Measurements from ENCODE around the gene MGLL. TPM values are rescaled to one million over a fixed set of nuclear protein-coding genes. Genes with fewer than 3 reads are reported as not detected.
A peak's percentile ranks its signal among the peaks of the same experiment; 100 is the strongest.

The MGLL gene
- total and polyA plus RNA-seq, 8 donors: 10.5 to 118 (median 37.9) TPM

GRCh38 chr3:127714125-127714571 is 108.2 kb downstream of the MGLL start:
- intact Hi-C loops (cut with DNase I; ENCODE audit: low total_unique reads): no loop called here
- WGBS, 5 donors: 55 to 67% (median 56%) methylated on average over 10 of the region's 10 CpGs
- DNase-seq: no peak

GRCh38 chr3:127712881-127713771 is 109.2 kb downstream of the MGLL start:
- intact Hi-C loops (cut with DNase I; ENCODE audit: low total_unique reads): no loop called here
- H3K4me3 ChIP-seq: no peak overlapping the region
- H3K36me3 ChIP-seq: peaks cover 0 to 14% (median 4%) of the 10 kb centered on the region in 4 donors
- no peaks in the 10 kb centered on the region for H3K27me3 ChIP-seq
- H3K9me3 ChIP-seq: no peaks in the 10 kb centered on the region
- 73 to 85% (median 81%) methylated on average over 7 to 9 of the region's 9 CpGs for WGBS, 5 donors
- peak overlapping the region in 3 of 5 donors; percentile 40 to 66 (median 49) for H3K27ac ChIP-seq
- TF ChIP-seq POLR2AphosphoS5 (IDR thresholded peaks at IDR 0.05): no peak
- no peak for TF ChIP-seq EP300 (IDR thresholded peaks at IDR 0.05)
- TF ChIP-seq CTCF (IDR thresholded peaks at IDR 0.05): no peak
- no peak for TF ChIP-seq POLR2A (IDR thresholded peaks at IDR 0.05)
- no peak for DNase-seq
- H3K4me1 ChIP-seq: peaks cover 0 to 42% (median 11%) of the 10 kb centered on the region in 4 donors

More at GRCh38 chr3:127714125-127714571, 108.2 kb downstream of the MGLL start:
- Histone ChIP-seq H3K27ac (peak overlapping the region in 3 of 5 donors; percentile 40 to 66 (median 49)), H3K4me1 (peaks cover 0 to 42% (median 9%) of the 10 kb centered on the region in 4 donors), H3K36me3 (peaks cover 0 to 18% (median 4%) of the 10 kb centered on the region in 4 donors), H3K9me3 (no peaks in the 10 kb centered on the region), H3K27me3 (no peaks in the 10 kb centered on the region), H3K4me3 (no peak overlapping the region)
- no peak for TF ChIP-seq CTCF (IDR thresholded peaks at IDR 0.05)
- no peak for TF ChIP-seq POLR2A (IDR thresholded peaks at IDR 0.05)
- TF ChIP-seq POLR2AphosphoS5 (IDR thresholded peaks at IDR 0.05): no peak
- no peak for TF ChIP-seq EP300 (IDR thresholded peaks at IDR 0.05)

- peak overlapping the region in 1 of 5 donors; percentile 40 for H3K27ac ChIP-seq
- H3K4me1 ChIP-seq: peaks cover 0 to 39% (median 14%) of the 10 kb centered on the region in 4 donors
- WGBS, 5 donors: 82 to 90% (median 84%) methylated on average over 9 of the region's 9 CpGs
- peaks cover 0 to 14% (median 4%) of the 10 kb centered on the region in 4 donors for H3K36me3 ChIP-seq
- no peak for TF ChIP-seq CTCF (IDR thresholded peaks at IDR 0.05)
- TF ChIP-seq POLR2AphosphoS5 (IDR thresholded peaks at IDR 0.05): no peak
- no peak for TF ChIP-seq EP300 (IDR thresholded peaks at IDR 0.05)
- no peak for TF ChIP-seq POLR2A (IDR thresholded peaks at IDR 0.05)
- no peak for DNase-seq
- H3K9me3 ChIP-seq: no peaks in the 10 kb centered on the region
- H3K27me3 ChIP-seq: no peaks in the 10 kb centered on the region
- H3K4me3 ChIP-seq: no peak overlapping the region
- intact Hi-C loops (cut with DNase I; ENCODE audit: low total_unique reads): no loop called here
Measured at GRCh38 chr3:127712461-127712860, 109.9 kb downstream of the MGLL start.

GRCh38 chr3:127711896-127712295 is 110.4 kb downstream of the MGLL start:
- Histone ChIP-seq H3K27me3 (no peaks in the 10 kb centered on the region), H3K4me1 (peaks cover 0 to 38% (median 14%) of the 10 kb centered on the region in 4 donors), H3K36me3 (peaks cover 0 to 14% (median 4%) of the 10 kb centered on the region in 4 donors), H3K4me3 (no peak overlapping the region), H3K9me3 (no peaks in the 10 kb centered on the region), H3K27ac (no peak overlapping the region)
- WGBS, 5 donors: 92 to 96% (median 94%) methylated on average over 13 to 14 of the region's 14 CpGs
- TF ChIP-seq POLR2AphosphoS5 (IDR thresholded peaks at IDR 0.05) (no peak), EP300 (IDR thresholded peaks at IDR 0.05) (no peak), POLR2A (IDR thresholded peaks at IDR 0.05) (no peak), CTCF (IDR thresholded peaks at IDR 0.05) (no peak)
- intact Hi-C loops (cut with DNase I; ENCODE audit: low total_unique reads): no loop called here
- DNase-seq: no peak
